Stimulated activated CD4-positive, alpha-beta T cell treated with anti-CD3 and anti-CD28 coated beads, TNF-alpha, amount 100 ng/mL, for 1 hour (primary cell): ENCODE measurements around the gene UNC13B.
"Not testable (repeated sequence)": the region's sequence is repeated elsewhere in the genome, so short reads cannot be mapped to it uniquely, and the experiment has no call there.

Experiments
- DNase-seq, 3 donors: peaks; one replicate each; pipeline ENCODE4 v3.0.0-alpha.2; 2020; ENCODE audit warnings: low read depth in 3 of 3, low spot score in 1 of 3

Gene UNC13B

DNA sequence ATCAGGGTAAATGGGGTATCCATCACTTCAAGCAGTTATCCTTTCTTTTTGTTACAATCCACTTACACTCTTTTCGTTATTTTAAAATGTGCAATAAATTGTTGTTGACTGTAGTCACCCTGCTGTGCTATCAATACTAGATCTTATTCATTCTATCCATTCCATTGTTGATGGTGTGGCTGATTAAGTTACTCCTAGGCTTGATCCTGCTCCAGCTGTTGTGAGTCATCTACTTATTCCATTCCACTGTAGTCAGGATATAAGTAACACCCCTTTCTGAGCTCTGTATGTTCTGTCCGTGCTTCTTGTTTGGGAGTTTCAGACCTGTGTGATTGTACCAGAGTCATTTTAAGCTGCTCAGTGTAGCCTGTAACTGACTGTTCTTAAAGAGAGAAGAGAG lies 205.6 kb downstream of the UNC13B start:
- DNase-seq, result no peak

DNA sequence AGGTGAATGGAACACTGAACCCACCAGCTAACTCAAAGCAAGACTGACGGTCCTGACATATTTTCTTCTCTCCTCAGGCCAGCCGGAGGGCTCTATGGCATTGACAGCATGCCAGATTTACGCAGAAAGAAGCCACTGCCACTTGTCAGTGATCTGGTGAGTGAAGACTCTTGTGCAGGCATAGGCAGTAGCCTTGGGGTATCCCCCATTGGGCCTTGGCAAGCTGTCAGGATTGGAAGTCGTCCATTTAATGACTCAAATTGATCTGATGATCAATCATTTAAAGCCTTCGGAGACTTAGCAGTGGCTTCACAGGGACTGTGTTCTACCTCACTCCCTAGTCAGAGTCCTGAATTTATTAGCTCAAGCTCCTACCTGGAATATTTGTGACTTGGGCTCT lies 208.4 kb downstream of the UNC13B start:
- DNase-seq, result no peak

DNA sequence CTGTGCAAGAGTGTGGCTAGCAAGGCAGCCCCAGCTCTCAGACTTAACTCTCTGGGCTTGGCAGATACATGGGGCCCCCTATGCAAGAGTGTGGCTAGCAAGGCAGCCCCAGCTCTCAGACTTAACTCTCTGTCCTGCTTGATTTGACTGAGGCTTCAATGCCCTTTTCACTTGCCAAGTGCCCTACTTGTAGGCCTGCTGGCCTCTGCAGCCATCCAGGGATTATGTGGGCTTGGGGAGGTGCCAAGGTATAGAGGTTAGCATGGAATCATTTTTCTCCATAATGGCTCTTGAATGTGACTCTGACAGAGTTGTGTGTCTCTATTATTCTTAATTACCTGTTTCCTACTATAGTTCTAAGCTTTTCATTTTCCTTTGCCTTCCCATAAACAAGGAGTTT lies 212.6 kb downstream of the UNC13B start:
- DNase-seq, result no peak

DNA sequence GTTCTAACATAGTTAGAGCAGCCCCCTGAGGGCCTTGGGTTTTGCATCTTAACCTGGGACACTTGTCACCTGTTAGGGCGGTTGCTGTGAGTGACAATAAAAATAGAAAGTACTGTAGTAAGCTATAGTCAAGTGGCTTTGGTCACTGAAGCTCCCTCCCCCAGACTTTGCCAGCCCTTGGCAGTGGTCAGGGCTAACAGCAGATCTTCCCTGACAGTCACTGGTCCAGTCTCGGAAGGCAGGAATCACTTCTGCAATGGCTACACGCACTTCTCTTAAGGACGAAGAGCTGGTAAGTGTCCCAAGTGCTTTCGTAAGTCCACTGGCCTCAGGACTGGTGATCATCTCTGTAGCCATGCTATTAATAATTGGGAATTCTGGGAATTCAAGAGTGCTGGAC lies 213.1 kb downstream of the UNC13B start:
- DNase-seq, result no peak

DNA sequence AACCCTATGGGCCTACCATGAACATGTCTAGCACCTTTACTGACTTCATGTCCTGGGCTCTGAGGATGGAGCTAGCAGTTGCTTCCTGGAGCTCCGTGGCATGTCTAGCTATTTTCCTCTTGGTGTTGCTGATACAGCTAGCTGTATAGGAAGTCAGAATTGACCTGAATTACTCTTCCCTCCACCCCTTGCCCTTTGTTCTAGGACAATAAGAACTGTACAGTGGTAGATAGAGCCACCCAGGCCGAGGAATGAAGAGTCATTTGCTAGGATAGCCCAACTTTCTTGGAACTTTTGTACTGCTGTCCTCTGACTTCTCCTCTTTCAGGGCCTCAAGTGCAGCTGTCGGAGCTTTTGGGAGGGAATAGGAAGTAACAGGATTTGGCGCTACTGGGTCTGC lies 218.2 kb downstream of the UNC13B start:
- no peak for DNase-seq

DNA sequence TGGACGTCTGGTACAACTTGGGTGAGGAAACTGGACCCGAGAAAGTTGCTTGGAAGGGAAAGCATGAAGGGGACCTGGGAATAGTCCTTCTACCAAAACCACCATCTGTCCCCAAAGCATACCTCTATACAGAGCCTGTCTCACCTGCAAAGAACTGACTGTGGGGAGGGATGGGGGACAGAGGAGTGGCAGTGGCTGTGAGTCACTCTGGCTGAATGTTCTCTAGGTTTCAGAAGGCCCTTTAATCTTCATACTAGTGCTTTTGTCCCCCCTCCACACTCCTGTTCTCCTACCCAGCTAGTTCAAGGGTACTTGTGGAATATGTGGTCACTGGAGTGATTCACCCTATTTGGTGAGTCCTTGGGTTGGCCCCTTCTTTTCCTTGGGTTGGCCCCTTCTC lies 218.8 kb downstream of the UNC13B start:
- DNase-seq, result no peak

DNA sequence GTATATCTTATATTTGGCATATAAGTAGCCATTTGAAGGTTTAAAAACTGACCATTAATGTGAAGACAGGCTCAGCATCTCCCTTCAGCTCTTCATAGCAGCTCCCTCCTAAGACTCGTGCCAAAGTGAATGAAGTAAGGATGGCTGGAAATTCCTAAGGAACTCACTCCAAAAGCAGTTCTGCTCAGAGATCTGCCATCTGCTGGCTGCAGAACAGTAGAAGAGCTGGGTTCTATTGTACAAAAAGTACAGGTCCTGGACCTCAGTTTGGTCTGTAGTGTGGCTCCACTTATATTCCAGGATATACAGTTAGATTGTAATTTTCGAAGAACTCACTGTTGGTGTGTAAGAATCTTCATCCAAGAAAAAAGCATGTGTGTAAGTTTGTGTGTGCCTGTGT lies 223.2 kb downstream of the UNC13B start:
- no peak for DNase-seq

DNA sequence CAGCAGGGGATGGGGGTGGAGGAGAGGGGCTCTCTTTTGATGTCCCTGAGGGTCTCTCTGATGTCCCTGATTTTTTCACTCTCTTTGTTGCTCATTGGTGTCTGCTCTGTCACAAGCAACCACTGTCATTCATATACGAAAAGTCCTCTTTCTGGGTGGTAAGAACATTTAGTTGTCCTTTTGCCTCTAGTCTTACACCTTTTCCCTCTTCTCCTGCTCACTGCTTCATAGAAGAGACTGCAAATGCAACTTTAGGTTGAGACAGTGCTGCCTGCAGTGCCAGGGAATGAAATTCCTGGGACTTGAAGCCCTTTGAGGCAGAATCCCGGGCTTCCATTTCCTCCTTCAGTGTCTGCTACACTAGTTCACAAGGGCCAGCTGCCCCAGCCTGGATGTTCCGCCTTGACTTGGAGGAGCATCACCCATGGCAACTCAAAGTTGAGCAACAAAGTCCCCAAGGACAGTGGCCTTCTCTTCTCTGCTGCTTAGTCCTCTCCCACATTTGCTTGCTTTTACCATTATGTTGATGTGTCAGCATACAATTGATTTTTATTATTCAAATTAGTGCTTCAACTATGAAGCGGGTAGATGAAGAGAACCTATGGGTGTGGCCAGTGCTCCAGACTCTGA lies 233.4 kb downstream of the UNC13B start:
- DNase-seq, result no peak

DNA sequence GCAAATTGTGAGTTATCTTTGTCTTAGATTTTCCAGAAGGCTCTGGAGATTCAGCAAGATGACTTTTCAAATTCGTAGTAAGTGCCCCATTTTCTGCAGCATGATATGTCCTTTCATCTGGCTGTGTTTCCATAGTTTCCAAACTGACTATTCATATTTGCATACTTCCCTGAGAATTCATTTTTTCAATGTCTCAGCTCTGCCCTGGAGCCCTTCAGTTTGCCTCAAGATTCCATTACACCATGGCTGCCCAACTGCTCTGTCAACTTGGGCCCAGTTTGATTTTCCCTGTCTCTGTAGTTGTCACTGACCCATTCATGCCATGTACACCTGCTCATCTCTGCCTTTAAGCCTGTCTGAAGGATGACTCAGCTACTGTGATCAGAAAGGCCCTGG lies 233.9 kb downstream of the UNC13B start:
- DNase-seq, result no peak

DNA sequence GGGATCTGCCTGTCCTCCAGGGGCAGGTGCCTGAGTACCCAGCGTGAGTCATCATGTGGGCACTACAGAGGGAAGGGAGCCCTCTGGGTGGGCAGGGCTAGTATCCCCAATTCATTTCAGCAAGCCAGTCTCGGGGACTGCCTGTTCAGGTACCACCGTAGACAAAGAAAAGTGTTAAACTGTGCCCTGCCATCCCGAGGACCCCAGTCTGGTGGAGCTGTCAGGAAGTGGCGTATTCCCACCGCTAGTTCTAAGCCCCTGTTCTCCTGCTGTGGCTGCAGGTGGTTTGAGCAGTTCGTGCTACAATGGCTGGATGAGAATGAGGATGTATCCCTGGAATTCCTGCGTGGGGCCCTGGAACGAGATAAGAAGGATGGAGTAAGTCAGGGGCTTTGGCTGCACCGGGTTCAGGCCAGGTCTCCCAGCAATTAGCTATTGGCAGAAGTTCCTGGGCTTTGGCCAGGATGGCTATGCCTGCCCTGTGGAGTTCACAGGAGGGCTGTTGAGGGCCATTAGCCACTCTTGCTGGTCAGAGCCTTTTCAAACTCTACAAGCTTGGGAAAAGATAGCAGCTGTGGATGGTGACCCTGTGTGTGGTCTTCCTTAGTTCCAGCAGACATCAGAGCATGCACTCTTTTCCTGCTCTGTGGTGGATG lies 234.9 kb downstream of the UNC13B start:
- DNase-seq, result no peak

DNA sequence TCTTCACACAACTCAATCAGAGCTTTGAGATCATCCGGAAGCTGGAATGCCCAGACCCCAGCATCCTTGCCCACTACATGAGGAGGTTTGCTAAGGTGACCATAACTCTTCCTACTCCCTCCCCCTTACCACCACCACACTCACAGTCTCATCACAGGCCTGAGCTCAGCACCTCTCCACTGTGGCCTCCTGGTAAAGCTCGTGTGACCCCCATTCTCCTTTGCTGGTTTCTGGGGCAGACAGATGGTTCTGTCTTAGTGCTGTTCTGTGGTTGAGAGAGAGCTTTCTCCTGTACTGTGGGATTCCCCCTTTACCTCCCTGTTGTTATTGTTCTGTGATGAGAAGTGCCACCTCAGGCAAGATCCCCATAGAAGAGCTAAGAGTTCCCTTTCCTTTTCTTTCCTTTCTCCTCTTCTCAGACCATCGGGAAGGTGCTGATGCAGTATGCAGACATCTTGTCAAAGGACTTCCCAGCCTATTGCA lies 235.4 kb downstream of the UNC13B start:
- DNase-seq, result no peak

DNA sequence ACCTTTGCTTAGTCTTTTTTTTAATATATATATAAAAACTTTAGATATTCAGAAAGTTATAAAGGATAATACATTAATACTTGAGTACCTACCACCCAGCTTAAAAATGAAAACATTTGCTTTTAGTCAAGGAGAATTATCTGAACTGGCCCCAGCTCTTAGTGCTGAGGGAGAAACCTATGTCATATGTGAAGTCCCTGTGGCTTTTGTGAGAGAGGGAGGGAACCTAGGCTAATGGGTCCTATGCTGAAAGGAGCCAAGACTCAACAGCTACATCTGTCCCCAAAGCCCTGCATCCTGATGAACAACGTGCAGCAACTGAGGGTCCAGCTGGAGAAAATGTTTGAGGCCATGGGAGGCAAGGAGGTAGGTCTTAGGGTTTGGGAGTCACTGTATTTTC lies 236.1 kb downstream of the UNC13B start:
- DNase-seq, result no peak

DNA sequence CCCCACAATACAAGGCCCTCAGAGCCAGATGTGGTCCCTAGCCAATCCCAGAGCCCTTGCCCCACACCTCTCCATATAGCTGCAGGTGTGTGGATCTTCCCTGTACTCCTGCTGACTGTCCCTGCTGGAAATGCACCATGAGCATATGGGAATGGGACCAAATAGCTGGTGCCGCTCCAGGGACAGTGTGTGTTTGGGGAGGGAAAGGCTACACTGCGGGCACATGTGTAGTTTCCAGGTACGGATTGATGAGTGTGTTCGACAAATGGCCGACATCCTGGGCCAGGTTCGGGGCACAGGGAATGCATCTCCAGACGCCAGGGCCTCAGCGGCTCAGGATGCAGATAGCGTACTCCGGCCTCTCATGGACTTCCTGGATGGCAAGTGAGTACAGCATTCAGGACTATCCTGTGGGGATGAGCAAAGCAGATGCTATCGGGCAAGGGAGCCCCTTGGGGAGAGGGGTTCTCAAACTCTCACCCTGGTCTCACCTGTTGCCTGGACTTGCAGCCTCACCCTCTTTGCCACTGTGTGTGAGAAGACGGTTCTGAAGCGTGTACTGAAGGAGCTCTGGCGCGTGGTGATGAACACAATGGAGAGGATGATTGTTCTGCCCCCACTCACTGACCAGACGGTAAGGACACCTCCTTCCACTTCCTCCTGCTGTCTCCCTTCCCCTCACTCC lies 237.0 kb downstream of the UNC13B start:
- no peak for DNase-seq

DNA sequence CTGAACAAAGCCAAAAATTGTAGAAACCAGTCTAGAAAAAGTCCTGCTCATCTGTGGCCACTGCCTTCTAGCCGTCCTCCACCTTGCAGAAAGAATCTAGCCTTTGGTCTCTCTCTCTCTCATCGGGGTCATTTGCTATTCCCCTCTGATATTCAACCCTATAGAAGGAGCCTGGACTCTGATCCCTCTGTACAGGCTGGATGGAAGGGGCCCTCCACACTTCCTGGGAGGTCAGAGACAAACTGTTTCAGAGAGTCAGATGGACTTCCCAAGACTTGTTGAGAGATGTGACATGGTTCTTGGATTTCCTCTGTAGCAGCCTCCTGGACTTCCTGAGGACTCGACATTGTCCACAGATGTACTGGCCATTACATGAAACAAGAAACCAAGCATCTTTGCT lies 243.1 kb downstream of the UNC13B start:
- no peak for DNase-seq

DNA sequence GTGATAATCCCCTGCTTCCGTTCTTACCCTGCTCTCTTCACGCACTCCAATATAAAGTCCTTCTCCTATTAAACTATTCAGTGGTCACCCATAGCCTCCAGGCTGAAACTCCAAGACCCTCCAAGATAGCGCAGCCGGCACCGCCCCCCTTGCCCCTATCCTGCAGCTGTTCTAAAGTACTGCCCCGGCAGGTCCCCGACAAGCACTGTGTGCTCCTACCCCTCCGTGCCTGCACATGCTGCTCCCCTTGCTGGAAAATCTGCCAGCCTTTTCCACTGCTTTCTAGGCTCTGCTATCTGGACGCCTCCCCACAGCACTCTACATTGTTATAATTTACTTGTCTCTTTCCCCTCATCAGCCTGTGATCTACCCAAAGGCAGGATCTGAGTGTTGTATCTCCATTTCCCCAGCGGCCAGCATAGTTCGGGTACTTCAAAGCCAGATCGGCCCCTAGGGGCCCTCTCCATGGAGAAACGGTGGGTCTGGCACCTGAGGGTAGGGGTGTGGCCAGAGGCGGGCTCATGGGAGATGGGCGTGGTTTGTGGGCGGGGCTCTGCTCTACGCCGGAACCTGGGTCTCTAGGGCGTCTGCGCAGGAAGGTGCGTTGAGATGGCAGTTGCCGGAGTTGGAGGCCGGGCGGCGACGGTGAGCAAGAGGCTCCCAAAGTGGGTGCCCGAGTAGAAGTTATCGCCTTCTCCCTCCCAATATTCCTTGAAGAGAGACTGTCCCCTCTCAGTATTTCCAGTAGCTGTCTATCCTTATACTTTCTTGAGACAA lies 244.6 kb downstream of the UNC13B start:
- peak in 2 of 3 donors; percentile 2 to 18 for DNase-seq

DNA sequence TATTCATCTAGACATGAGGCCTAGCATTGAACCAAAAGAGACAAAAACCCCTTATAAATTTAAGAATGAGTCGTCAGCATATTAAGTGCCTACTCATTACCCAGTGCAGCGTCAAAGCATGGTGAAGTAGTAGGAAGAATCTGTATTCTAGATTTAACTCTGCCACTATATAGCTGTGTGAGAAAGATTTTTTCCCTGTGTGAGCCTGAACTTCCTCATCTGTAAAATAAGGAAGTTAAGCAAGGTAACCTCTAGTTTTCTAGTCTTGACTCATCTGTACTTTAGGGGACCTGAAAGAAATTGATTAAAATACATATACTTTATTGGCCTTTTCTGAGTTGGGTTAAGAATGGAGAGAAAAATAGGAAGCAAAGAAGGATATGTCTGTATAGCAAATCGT lies 246.0 kb downstream of the UNC13B start:
- no peak for DNase-seq

DNA sequence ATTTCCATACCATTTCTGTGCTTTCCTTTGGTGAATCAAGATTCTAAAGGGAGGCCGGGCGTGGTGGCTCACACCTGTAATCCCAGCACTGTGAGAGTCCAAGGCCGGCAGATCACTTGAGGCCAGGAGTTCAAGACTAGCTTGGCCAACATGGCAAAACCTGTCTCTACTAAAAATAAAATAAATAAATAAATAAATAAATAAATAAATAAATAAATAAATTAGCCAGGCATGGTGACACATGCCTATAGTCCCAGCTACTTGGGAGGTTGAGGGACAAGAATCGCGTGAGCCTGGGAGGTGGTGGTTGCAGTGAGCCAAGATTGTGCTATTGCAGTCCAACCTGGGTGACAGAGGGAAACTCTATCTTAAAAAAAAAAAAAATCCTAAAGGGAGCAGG lies 247.6 kb downstream of the UNC13B start:
- DNase-seq, result not testable (repeated sequence)

DNA sequence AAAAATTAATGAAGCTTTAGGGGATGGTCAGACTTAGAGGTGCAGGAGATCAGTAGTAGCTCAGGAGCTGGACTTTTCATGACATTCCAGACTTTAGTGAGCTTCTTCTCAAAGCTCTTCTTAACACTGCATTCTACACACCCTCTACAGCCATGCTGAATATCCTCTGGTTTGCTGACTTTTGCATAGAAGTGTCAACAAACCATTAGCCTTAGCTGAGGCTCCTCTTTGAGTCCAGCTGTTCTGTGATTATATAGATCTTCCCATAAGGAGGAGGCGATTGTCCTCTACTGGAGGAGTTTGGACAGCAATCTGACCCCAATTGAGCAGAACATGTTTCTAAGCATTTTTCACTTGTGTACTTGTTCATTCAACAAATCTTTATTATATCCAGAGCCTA lies 253.1 kb downstream of the UNC13B start:
- no peak for DNase-seq

DNA sequence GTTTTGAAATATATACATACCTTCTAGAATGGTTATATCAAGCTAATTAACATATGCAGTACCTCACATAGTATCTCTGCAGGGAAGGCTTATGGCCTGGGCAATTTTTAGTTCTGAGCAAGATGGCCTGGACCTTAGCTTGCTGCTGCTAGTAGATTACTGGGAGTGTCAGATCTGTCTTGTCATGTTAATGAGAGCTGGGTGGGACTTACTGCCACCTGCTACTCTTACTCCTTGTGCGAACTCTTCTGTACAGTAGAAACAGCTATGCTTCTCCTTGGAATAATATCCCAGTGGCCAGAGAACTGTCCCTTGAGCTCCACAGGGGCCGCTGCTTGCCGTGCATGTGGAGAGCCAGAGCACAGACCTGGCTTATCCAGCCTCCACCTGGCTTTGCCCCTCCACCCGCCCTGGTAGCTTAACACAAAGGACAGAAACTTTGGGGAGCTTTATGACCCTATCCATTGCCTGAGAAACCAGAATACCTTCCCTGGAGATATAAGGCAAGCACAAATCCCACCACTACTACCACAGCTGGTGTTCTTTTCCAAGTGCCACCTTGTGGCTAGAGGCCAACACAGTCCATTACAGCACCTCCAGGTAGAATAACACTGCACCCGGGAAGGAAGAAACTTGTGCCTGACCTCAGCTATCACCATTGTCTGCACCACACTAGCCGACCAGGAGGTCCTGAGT lies 253.7 kb downstream of the UNC13B start:
- no peak for DNase-seq

DNA sequence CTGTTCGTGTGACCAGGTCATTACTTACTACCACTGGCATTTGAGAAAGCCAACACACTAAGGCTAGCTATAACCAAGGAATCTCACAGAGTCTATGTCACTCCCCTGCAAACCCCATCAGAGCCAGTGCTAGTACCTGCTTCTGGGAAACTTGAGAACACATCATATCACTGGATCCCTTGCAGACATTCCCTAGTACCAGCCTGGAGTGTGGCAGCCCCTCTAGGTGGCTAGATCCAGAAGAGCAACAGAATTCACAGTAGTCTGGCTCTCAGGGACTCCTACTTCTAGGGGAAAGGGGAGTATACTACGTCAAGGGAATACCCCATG lies 254.3 kb downstream of the UNC13B start:
- DNase-seq, result no peak

DNA sequence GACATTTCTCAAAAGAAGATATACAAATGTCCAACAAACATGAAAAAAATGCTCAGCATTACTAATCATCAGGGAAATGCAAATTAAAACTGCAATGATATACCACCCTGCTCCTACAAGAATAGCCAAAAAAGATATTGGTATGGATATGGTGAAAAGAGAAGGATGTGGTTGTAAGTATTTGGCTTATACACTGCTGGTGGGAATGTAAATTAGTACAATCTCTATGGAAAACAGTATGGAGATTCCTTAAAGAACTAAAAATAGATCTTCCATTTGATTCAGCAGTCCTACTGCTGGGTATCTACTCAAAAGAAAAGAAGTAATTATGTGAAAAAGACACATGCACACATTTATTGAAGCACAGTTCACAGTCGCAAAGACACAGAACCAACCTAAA lies 260.5 kb downstream of the UNC13B start:
- DNase-seq, result no peak
